GM21576 (cell line): Measurements from ENCODE around the gene ITPR1.

Experiments
- ATAC-seq: cut with Tn5 transposase; IDR thresholded peaks from one replicate; pipeline ENCODE4 v1.9.1; 2021; ENCODE audit warnings: mild to moderate bottlenecking, moderate library complexity; ENCODE audit not compliant: unreplicated experiment

The ITPR1 gene

DNA sequence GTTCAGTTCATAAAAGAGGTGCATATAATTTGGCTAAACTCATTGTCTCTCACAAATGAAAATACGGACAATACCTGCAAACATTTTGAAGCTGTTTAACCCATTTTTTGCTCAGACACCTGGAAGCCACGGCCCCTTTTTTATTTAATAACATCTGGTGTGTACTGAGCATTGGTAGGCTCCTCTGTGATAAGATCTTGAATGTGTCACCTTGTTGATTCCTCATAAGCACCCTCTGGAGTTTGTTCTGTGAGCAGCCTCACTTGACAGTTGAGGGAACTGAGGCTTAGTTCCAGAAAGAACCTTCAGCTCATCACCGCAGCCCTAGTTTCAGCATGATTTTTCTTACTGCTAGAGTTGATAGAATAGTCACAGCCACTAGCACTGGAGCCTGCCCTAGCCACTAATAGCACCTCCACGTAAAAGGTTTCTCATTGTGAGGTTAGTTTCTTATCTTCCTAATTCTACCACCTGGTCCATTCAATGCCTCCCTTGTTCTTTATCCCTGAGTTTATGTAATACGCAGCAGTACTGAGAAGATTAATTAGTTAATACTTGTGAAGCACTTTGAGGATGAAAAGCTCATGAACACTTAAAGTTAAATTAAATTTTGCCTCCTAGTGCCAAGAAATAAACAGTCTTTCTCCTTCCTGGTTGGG is 71.9 kb downstream of the ITPR1 start:
- no peak for ATAC-seq

DNA sequence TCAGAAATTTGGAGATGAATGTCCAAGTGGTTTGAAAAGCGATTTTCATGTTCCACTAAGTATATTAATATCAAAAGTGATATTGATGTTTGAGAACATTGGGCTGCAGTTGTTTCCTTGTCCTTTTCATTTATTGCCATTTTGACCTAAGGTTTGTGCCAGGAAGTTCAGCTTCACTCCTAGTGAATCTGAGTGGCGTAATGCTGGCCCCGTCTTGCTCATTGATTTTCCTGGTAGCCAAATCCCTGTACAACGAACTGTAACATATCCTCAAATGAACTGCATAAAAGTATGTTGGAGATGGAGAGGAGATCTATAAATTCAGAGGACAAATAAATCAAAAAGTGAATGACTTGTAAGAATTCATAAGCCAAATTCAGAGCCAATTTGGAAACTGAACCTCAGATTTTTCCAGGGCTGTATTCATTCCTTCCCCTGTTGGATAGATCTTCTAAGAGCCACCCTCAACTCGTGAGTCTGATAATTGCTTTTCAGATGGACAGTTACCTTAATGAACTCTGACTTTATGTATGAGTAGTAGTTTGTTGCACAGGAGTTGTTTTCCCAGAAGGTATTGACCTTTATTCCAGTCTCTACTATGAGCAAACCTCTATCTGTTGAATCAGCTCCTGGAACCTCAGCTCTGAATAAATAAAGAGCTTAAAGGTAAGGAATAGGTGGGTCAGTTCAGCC is 72.8 kb downstream of the ITPR1 start:
- no peak for ATAC-seq

DNA sequence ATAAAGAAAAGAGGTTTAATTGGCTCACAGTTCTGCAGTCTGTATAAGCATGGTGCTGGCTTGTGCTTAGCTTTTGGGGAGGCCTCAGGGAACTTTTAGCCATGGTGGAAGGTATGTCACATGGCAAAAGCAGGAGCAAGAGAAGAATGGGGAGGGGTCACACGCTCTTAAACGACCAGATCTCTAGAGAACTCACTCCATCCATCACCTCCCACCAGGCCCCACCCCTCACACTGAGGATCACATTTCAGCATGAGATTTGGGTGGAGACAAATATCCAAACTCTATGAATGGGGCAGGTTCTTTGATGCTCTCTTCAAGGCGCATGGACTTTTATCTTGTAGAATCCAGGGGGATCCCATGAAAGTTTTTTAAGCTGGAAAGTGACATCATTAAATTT is 75.7 kb downstream of the ITPR1 start:
- no peak for ATAC-seq

DNA sequence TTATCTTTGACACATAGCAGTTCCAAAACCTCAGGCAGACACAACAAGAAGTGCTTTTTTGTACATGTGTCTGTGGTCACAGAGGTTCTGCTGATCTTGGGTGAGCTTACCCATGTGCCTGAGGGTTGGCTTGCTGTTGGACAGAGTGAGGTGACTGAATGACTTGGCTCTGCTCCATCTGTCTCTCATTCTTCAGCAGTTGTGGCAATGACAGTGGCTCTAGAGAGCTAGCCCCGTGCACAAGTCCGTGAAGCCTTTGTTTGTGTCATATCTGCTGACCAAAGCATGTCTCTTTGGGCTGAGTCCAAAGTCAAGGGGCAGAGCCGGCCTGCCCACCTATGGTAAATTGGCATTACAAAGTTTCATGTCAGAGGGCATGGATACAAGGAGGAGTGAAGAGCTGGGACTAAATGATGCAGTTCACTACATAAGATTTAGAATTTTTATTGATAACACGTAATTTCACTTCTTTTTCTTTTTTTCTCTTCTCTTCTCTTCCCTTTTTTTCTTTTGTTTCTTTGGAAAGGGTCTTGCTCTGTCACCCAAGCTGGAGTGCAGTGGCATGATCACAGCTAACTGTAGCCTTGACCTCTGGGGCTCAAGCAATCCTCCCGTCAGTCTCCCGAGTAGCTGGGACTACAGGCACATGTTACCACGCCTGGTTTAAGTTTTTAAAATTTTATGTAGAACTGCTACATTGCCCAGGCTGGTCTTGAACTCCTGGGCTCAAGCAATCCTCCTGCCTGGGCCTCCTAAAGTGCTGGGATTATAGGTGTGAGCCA is 77.9 kb downstream of the ITPR1 start:
- ATAC-seq: no peak

DNA sequence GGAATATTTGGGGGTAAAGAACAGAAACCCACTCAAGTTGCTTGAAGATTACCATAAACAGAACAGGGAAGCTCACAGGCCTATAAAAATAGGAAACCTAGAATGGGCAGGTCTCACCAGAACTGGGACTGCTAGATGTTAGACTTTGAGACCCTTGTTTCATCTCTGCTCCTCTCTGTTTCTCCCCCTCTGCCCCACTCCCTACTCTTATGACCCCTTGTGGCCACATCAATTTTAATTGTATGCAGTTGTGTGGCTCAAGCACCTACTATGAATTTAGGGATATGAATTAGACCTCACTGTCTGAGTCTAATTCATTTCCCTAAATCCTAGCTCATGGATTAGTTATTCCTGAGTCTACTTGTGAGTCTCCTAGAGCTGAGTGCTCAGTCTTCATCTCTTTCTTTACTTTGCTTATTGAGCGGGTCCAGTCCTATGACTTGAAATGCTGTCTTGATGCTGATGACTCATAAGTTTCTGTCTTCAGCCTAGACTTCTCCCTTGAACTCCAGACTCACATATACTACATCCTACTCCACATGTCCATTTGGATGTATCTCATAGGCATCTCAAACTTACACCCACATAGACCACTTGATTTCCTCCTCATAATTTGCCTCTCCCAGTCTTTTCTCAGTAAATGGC is 78.7 kb downstream of the ITPR1 start:
- peak; percentile 51 for ATAC-seq

DNA sequence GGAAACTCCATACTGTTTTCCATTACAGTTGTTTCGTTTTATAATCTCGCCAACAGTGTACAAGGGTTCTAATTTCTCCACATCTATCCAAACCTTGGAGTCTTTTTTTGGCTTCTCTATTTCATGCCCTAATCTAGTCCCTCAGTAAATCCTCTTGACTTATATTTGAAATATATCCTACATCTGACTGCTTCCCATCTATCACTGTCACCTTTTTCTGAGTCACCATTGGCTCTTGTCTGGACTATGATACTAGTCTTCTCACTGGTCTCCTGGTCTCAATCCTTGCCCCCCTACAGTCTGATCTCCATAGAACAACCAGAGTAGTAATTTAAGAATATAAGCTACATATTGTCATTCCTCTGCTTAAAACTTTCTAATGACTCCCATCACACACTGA is 80.0 kb downstream of the ITPR1 start:
- no peak for ATAC-seq

DNA sequence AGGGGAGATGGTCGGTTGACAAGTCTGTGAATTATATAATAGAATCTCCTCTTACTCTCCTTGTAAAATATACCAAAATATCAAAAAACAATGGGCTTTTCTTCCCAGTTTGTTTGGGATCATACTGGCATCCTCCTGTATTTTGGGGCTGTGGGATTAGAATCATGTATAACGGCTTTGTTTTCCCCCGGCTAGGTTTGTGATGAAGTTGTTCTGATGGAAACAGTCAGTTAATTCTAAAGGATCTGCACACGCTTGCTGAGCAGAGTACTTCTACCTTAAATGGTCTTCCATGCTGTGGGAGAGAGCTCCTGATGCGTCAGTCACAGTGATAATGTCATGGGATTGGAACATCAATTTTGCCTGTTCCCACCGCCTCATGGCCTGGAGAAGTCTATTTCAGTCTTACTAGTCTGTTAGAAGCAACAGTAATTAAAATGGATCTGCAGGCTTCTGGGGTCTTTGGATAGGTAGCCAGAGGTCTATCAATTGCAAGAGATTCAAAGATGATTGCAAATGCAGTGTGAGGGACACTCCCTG is 81.3 kb downstream of the ITPR1 start:
- no peak for ATAC-seq

DNA sequence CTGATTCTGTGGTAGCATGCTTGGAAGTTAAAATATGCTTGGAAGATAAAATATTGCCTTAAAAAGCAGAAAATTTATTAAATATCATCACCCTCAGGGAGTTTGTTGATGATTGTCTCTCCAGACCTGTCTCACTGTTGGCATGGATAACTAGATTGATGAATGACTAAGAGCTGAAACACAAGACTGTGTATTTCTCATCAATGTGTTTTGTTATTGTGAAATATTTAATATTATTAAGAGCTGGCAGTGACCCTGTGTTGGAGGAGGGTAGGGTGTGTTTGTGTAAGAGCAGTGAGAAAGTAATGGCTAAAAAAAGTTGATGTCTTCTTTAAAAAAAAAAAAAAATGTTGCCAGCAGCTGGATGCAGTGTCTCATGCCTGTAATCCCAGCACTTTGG is 82.2 kb downstream of the ITPR1 start:
- ATAC-seq: no peak

DNA sequence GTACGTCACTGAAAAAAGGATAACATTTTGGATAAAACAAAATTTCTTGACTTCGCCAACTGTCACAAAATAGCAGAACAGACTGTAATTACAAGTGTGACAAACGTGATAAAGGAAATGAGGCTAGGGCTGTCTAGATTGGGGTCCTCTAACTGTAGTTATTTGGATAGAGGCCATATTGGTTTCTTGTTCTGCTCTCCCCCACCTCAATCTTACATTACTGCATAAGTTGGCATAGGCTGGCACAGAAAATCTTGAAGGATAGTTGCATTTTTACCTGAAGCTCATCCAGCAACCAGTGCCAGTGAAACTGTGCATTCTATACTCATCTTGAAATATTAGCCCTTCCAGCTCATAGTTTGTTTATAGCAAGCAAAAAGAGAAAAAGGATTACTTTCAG is 84.6 kb downstream of the ITPR1 start:
- no peak for ATAC-seq

DNA sequence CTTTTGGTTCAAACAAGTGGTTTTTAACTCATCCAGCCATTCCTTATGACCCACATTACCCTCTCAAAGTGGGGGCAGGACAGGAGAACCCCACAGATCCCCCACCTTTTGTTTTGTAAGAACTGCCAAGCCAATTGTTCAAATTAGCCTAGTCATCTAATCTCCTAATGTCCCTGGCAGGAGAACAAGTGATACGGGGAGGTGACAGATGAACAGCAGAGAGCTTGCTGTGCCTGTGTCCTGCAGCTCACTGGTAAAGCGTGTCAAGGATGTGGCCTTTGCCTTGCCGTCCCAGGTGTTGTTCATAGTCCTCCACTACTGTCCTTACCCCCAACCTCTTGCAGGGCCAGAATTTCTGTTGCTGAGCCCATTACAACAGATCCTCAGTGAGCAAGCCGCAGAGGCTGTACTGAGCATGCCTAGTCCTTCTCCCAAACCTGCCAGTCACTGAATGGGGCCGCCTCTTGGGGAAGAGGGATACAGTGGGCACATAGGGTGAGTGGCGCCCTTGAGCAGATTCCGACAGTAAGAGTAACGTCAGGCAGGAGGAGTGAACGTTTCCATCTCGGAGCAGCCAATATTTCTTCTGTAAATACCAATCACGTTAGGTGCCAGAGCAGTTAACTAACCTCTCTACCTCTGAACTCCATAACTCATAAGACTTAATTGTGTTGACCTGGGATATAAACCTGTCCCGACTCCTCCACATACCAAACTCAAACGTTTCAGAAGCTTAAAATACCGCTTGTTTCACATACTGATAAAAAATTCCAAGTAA is 87.4 kb downstream of the ITPR1 start:
- no peak for ATAC-seq

DNA sequence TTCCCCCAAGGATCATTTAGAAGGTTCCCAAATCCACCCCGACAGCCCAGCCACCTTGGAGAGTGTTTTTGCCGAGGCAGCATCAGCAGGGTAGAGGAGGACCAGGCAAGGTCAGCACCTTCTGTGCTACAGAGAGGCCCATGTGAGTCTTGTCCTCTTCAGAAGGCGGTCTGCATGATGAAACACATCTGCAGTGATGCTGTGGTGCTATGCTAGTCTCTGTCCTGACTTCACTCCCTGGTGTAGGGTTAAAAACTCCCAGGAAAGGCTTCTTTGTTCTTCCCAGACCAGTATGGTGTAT is 87.9 kb downstream of the ITPR1 start:
- no peak for ATAC-seq

DNA sequence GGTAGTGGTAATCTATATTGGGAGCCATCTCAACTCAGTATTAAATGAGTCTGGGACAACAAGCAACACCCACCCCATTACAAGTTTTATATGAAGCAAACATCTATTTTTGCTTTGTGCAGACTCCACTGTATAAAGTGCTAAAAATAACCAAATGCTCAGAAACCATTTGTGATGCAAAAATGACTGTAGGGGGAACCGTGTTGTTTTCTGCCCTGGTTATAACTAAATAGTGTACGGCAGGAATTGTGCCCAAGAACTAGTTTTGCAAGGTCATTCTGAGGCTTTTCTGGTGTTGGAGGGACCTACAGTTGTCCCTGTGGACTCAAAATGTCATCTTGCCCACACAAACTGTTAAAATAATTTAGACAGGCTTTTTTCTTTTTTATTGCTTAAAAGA is 88.3 kb downstream of the ITPR1 start:
- no peak for ATAC-seq

DNA sequence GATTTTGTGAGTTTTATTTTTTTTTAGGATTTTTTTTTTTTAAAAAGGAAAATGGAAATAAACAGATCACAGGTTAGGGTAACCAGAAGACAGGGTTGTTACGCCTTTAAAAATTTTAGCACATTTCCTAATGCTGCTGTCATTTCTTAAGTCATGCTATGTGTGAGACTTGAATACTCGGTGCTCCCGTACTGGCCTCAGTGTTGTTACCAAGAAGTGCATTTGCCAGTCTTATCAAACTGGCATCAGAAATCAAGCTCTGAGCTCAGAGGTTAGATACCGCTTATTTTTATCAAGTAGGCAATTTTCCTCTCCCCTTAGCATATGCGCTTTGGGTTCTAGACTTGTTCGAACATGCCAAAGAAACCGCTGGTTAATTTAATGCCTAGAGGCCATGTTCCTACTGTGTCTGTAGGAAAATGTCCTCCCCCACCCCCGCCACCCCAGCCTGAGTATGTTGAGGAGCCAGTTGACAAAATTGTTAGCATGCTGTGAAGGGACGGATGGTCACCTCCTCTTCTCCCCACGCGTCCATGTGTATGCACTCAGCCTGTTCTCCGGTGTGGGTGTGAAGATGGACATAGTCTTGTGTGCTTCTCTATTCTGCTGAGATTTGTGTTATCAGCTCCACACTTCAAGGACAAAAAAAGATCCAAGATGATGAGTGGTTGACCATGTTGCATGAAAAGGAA is 88.9 kb downstream of the ITPR1 start:
- no peak for ATAC-seq

DNA sequence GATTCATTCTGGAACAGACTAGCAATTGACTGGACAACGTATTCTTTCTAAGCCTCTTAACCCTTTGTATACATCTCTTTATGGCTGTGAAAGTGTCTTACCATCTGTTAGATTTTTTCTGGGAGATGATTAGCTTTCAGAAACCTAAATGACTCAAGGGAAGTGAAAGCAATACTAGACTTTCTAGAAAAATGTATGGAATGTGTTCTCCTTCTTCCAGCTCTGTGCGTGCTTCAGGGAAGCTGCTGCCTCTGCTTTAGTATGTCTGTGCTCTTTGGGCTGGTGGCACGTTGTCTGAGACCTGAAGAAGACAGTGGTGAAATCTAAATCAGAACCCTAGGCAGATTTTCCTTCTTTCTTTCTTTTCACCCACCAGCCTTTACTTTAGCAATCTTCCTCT is 89.5 kb downstream of the ITPR1 start:
- no peak for ATAC-seq

DNA sequence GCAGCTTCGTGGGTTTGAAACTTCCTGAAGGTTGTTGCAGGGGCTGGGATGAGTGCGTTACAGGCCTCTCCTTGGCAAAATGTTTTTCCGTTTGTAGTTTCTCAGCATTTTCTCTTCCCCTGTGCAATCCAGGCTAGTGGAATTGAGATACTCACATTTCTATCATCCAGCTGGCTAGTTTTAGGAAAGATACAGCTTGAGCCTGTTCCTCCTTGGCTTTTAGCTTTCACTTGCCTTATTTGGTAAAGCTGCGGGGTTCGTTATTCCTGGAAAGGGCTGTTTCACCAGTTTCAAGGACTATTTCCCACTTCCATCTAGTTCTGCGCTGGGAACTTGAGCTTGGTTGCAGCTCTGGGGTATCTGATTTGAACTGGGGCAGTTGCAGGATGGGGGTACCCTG is 90.3 kb downstream of the ITPR1 start:
- no peak for ATAC-seq

DNA sequence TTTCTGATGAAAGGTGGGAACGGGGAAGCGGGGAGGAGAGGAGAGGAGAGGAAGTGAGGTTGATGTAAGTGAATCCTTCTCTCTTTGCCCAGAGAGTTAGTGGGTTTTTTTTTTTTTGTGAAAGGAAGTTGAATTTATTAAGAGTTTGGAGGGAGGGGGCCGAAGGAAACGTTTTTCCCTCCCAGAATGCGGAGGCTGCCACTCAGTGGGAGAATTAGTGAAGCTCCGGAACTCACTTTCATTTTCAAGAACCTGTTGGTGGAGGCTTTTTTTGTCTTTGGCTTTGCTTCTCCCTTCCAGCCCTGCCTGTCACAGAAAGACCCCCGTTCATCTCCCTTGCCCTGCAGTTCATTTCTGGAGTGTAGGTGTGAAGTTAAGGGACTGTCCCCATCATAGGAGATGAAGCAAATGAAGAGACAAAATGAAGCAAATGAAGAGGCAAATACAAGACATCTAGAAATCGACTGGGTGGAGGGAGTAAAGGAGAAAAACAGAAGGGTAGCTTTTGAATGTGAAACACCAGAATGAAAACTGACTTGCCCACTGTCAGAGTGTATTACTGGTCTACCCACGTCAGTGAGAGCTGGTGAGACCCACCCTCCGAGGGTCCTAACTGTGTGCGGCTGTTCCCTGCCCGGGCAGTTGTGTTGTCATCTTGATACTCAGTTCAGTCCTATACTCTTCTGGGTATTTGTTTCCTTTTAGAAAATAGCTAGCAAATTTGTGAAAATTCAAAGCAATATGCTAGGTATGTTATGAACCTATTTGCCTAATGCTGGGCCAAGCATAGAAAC is 91.5 kb downstream of the ITPR1 start:
- ATAC-seq: peak; percentile 38

DNA sequence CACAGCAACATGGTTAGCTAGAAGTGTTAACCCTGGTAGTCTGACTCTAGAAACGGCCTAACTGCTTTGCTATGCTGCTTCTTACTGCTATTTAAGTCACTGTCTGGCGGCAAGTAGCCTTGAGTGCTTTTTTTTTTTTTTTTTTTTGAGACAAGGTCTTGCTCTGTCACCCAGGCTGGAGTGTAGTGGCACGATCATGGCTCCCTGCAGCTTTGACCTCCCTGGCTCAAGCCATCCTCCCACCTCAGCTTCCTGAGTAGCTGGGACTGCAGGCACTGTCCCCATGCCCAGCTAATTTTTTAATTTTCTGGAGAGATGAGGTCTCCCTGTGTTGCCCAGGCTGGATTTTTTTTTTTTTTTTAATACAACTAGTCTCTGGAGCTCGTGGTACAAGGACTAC is 93.2 kb downstream of the ITPR1 start:
- ATAC-seq: no peak

DNA sequence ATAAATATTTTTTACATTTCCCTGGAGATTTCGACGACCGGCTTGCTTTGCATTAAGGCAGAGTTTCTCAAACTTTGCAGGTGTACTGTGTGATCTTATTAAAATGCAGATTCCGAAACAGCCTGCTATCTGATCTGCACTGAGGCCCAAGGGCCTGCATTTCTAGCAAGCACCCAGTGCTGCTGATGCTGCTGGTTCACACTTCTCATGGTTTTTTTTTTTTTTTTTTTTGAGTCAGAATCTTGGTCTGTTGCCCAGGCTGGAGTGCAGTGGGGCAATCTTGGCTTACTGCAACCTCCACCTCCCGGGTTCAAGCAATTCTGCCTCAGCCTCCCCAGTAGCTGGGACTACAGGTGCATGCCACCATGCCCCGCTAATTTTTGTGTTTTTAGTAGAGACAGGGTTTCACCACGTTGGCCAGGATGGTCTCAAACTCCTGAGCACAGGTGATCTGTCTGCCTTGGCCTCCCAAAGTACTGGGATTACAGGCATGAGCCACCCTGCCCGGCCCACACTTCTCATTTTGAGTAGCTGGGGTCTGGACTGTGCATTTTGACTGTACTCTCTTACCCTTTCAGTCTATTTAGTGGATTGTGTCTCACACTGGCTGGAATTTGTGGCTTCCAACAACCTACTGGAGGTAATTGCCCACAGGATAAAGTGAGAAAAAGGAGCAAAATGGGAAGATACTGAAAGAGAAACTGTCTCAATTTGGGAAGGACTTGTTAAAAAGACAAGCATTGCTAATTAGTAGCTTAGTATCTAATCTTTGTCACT is 94.1 kb downstream of the ITPR1 start:
- no peak for ATAC-seq

DNA sequence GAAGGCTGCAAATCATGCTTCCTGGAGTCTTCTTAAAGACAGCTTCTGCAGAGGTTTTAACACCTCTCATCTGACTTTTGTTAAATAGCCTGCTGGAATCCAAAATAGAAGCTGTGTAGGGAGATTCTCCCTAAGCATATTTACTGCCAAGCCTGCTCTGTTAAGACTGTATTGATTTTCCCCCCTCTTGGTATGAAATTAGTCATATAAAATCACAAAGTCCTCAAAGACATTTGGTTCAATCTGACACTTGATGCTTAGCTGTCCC is 94.6 kb downstream of the ITPR1 start:
- no peak for ATAC-seq
